Colonic mucosa (tissue), 4 donors: ENCODE results near the gene TRIOBP. TPM values are rescaled to one million over a fixed set of nuclear protein-coding genes. Genes with fewer than 3 reads are reported as not detected.
"Not testable (repeated sequence)": the region's sequence is repeated elsewhere in the genome, so short reads cannot be mapped to it uniquely, and the experiment has no call there.

Experiments
- DNase-seq: peaks from one replicate; pipeline ENCODE4 v3.0.0-alpha.2; 2020
- H3K27ac ChIP-seq: fragments of 200-600 bp; one replicate; pipeline ENCODE4 v1.8.0; 2021
- H3K27me3 ChIP-seq: fragments of 200-600 bp; one replicate; pipeline ENCODE4 v1.8.0; 2021
- H3K36me3 ChIP-seq: fragments of 200-600 bp; one replicate; pipeline ENCODE4 v1.8.0; 2021
- H3K4me1 ChIP-seq: fragments of 200-600 bp; one replicate; pipeline ENCODE4 v1.8.0; 2021; ENCODE audit warnings: mild to moderate bottlenecking
- H3K4me3 ChIP-seq: fragments of 200-600 bp; one replicate; pipeline ENCODE4 v1.8.0; 2021
- H3K9ac ChIP-seq, 2 donors: one replicate each; pipeline ENCODE4 v1.7.0; 2013; ENCODE audit warnings: control low read depth in 2 of 2, low read depth in 2 of 2, low read length in 2 of 2
- H3K9me3 ChIP-seq: fragments of 200-600 bp; one replicate; pipeline ENCODE4 v1.8.0; 2021
- CTCF ChIP-seq: fragments of 200-600 bp; IDR thresholded peaks from one replicate; pipeline ENCODE4 v1.8.0; 2022; ENCODE audit warnings: antibody characterized with exemption, mild to moderate bottlenecking
- intact Hi-C: fragments of 100-400 bp; cut with DNase I; formaldehyde crosslinking; loops from one replicate; pipeline ENCODE4 v1.14.1; 2022
- total RNA-seq, 2 donors: library from RNA; stranded (reverse); fragmentation: NEBNext Ultra II Directional in 1 of 2; extraction: Animal tissue kit (Norgen Biotek cat#: 25700) in 1 of 2; gene quantifications; one replicate each; pipeline ENCODE4 v1.2.1, GENCODE V29; 2021
- donor health status: healthy.
- donor health status: DM: no; HTN: no; CAD: no.
- donor health status: DM: no; HTN: no; CAD: no.

Gene TRIOBP
- total RNA-seq, 2 donors from 2014 or later = 69.5 to 75.7 TPM

GRCh38 chr22:37784829-37785495 lies 88.1 kb downstream of the TRIOBP start:
- no peaks in the 10 kb centered on the region for H3K36me3 ChIP-seq
- H3K27ac ChIP-seq = peak overlapping the region; percentile 85
- H3K4me1 ChIP-seq = peaks cover 4% of the 10 kb centered on the region
- H3K9ac ChIP-seq = peak overlapping the region in 1 of 2 donors; percentile 52
- H3K27me3 ChIP-seq = no peaks in the 10 kb centered on the region
- TF ChIP-seq CTCF = no peak
- intact Hi-C loops = no loop called here
- DNase-seq = peak; percentile 86
- H3K4me3 ChIP-seq = no peak overlapping the region
- H3K9me3 ChIP-seq = no peaks in the 10 kb centered on the region

- TF ChIP-seq CTCF = no peak
- Histone ChIP-seq H3K9me3 (no peaks in the 10 kb centered on the region), H3K4me1 (peaks cover 3% of the 10 kb centered on the region), H3K4me3 (no peak overlapping the region), H3K27ac (no peak overlapping the region), H3K27me3 (no peaks in the 10 kb centered on the region), H3K36me3 (no peaks in the 10 kb centered on the region), H3K9ac (peak overlapping the region in 1 of 2 donors; percentile 26)
- intact Hi-C loops = loop anchor here (10.0 kb wide), 2 partner anchors 105 to 145 kb away; partner anchors contain the start of gene NOL12
- no peak for DNase-seq
Observed at GRCh38 chr22:37790234-37790633, 93.4 kb downstream of the TRIOBP start.

- H3K27ac ChIP-seq = no peak overlapping the region
- H3K9ac ChIP-seq = no peak overlapping the region
- no peaks in the 10 kb centered on the region for H3K9me3 ChIP-seq
- H3K36me3 ChIP-seq = no peaks in the 10 kb centered on the region
- no peak for DNase-seq
- no peaks in the 10 kb centered on the region for H3K27me3 ChIP-seq
- no peak for TF ChIP-seq CTCF
- H3K4me3 ChIP-seq = no peak overlapping the region
- intact Hi-C loops = loop anchor here (10.0 kb wide), 2 partner anchors 108 to 148 kb away; partner anchors contain the start of gene NOL12
- peaks cover 3% of the 10 kb centered on the region for H3K4me1 ChIP-seq
Observed at GRCh38 chr22:37792494-37792893, 95.6 kb downstream of the TRIOBP start.

GRCh38 chr22:37794376-37794775 lies 97.5 kb downstream of the TRIOBP start:
- Histone ChIP-seq H3K27me3 (no peaks in the 10 kb centered on the region), H3K9me3 (no peaks in the 10 kb centered on the region), H3K4me3 (no peak overlapping the region), H3K9ac (no peak overlapping the region), H3K27ac (no peak overlapping the region), H3K36me3 (no peaks in the 10 kb centered on the region), H3K4me1 (peaks cover 3% of the 10 kb centered on the region)
- intact Hi-C loops = loop anchor here (10.0 kb wide), 2 partner anchors 110 to 150 kb away; partner anchors contain the start of gene NOL12
- TF ChIP-seq CTCF = no peak
- no peak for DNase-seq

GRCh38 chr22:37796079-37796478 lies 99.2 kb downstream of the TRIOBP start:
- no peaks in the 10 kb centered on the region for H3K36me3 ChIP-seq
- no peak overlapping the region for H3K4me3 ChIP-seq
- H3K27me3 ChIP-seq = no peaks in the 10 kb centered on the region
- peak overlapping the region; percentile 45 for H3K27ac ChIP-seq
- H3K9me3 ChIP-seq = no peaks in the 10 kb centered on the region
- TF ChIP-seq CTCF = no peak
- H3K9ac ChIP-seq = peak overlapping the region in 1 of 2 donors; percentile 74
- peaks cover 3% of the 10 kb centered on the region for H3K4me1 ChIP-seq
- intact Hi-C loops = loop anchor here (10.0 kb wide), 2 partner anchors 111 to 151 kb away; partner anchors contain the start of gene NOL12
- no peak for DNase-seq

- H3K9ac ChIP-seq, H3K9me3 ChIP-seq, H3K27ac ChIP-seq, H3K4me3 ChIP-seq, H3K36me3 ChIP-seq, H3K4me1 ChIP-seq, H3K27me3 ChIP-seq, DNase-seq: not testable (repeated sequence)
- intact Hi-C loops = loop anchor here (10.0 kb wide), 2 partner anchors 112 to 152 kb away; partner anchors contain the start of gene NOL12
Observed at GRCh38 chr22:37797259-37797658, 100.4 kb downstream of the TRIOBP start.
